Astrocyte (in vitro differentiated cells and primary cell): ENCODE measurements around the gene SMAD3. TPM values are rescaled to one million over a fixed set of nuclear protein-coding genes. Genes with fewer than 3 reads are reported as not detected.
A peak's percentile ranks its signal among the peaks of the same experiment; 100 is the strongest.
"Not testable (repeated sequence)": the region's sequence is repeated elsewhere in the genome, so short reads cannot be mapped to it uniquely, and the experiment has no call there.

ENCODE experiments used
- DNase-seq: peaks from one replicate; pipeline ENCODE4 v3.0.0-alpha.2; 2010; ENCODE audit warnings: low read depth
- FAIRE-seq: peaks from 2 replicates; lab custom pipeline; 2011; peaks lifted over from hg19 to GRCh38; lab: Jason Lieb, UNC
- H2AFZ ChIP-seq: 2 replicates; pipeline ENCODE4 v1.6.0; 2012; ENCODE audit warnings: low read depth, low read length, inconsistent platforms
- H3K27ac ChIP-seq: 2 replicates; pipeline ENCODE4 v1.5.1; 2011; ENCODE audit warnings: low read depth, low read length, inconsistent platforms
- H3K27me3 ChIP-seq: 2 replicates; pipeline ENCODE4 v1.6.0; 2011; ENCODE audit warnings: low read length, inconsistent platforms; ENCODE audit not compliant: insufficient read depth
- H3K36me3 ChIP-seq: 2 replicates; pipeline ENCODE4 v1.5.1; 2011; ENCODE audit warnings: low read length, inconsistent platforms; ENCODE audit not compliant: insufficient read depth
- H3K4me1 ChIP-seq: 2 replicates; pipeline ENCODE4 v1.5.1; 2011; ENCODE audit warnings: low read length, inconsistent platforms; ENCODE audit not compliant: insufficient read depth
- H3K4me2 ChIP-seq: 2 replicates; pipeline ENCODE4 v1.6.0; 2012; ENCODE audit warnings: low read length, inconsistent platforms
- H3K4me3 ChIP-seq: 2 replicates; pipeline ENCODE4 v1.5.1; 2011; ENCODE audit warnings: low read depth, mild to moderate bottlenecking, low read length, inconsistent platforms; ENCODE audit not compliant: insufficient read depth
- H3K79me2 ChIP-seq: 2 replicates; pipeline ENCODE4 v1.6.0; 2012; ENCODE audit warnings: mild to moderate bottlenecking, low read length, inconsistent platforms; ENCODE audit not compliant: insufficient read depth
- H3K9ac ChIP-seq: 2 replicates; pipeline ENCODE4 v1.6.0; 2012; ENCODE audit warnings: mild to moderate bottlenecking, low read length, inconsistent platforms
- H3K9me3 ChIP-seq: 2 replicates; pipeline ENCODE4 v1.5.1; 2012; ENCODE audit warnings: low read depth, mild to moderate bottlenecking, low read length, inconsistent platforms; ENCODE audit not compliant: insufficient read depth
- H4K20me1 ChIP-seq: 2 replicates; pipeline ENCODE4 v1.6.0; 2012; ENCODE audit warnings: low read length, inconsistent platforms; ENCODE audit not compliant: insufficient read depth
- H3K27ac Mint-ChIP-seq: one replicate; pipeline ENCODE4 v1.8.0; 2021; ENCODE audit warnings: mild to moderate bottlenecking, mixed read lengths; ENCODE audit not compliant: unreplicated experiment
- H3K27me3 Mint-ChIP-seq: one replicate; pipeline ENCODE4 v1.8.0; 2021; ENCODE audit warnings: low read depth, mixed read lengths; ENCODE audit not compliant: unreplicated experiment
- H3K36me3 Mint-ChIP-seq: one replicate; pipeline ENCODE4 v1.8.0; 2021; ENCODE audit warnings: low read depth, mixed read lengths; ENCODE audit not compliant: unreplicated experiment
- H3K4me1 Mint-ChIP-seq: one replicate; pipeline ENCODE4 v1.8.0; 2021; ENCODE audit warnings: low read depth, mixed read lengths; ENCODE audit not compliant: unreplicated experiment
- H3K4me3 Mint-ChIP-seq: one replicate; pipeline ENCODE4 v1.8.0; 2021; ENCODE audit warnings: mild to moderate bottlenecking, moderate library complexity, mixed read lengths; ENCODE audit not compliant: unreplicated experiment
- H3K9me3 Mint-ChIP-seq: one replicate; pipeline ENCODE4 v1.8.0; 2021; ENCODE audit warnings: mild to moderate bottlenecking, mixed read lengths; ENCODE audit not compliant: unreplicated experiment
- EZH2 ChIP-seq: IDR thresholded peaks from 2 replicates; pipeline ENCODE4 v1.6.1; 2012; ENCODE audit warnings: mild to moderate bottlenecking, low read length, inconsistent platforms; ENCODE audit not compliant: insufficient read depth
- total RNA-seq: library from RNA; stranded (reverse); gene quantifications from 2 replicates; pipeline ENCODE4 v1.2.1, GENCODE V29; 2021
- TF ChIP-seq, protein P1 (sequence below): IDR thresholded peaks from 2 replicates; pipeline ENCODE4 v1.5.1; 2011; ENCODE audit warnings: low read depth, mild to moderate bottlenecking, inconsistent platforms, low read length, moderate library complexity; ENCODE audit not compliant: insufficient read depth

The SMAD3 gene
- total RNA-seq, 1 donor from 2014 or later = 78.0 TPM

- FAIRE-seq (no peak), DNase-seq (no peak)
- H3K27me3 ChIP-seq = no peaks in the 10 kb centered on the region
- Mint-ChIP-seq H3K36me3 (peaks cover 13% of the 10 kb centered on the region), H3K4me1 (peaks cover 67% of the 10 kb centered on the region), H3K4me3 (no peak overlapping the region), H3K27ac (peak overlapping the region; percentile 63), H3K9me3 (peaks cover 2% of the 10 kb centered on the region), H3K27me3 (no peaks in the 10 kb centered on the region)
- no peak overlapping the region for H2AFZ ChIP-seq
- H3K4me2 ChIP-seq = peak overlapping the region; percentile 8
- peak overlapping the region; percentile 9 for H3K9ac ChIP-seq
- peaks cover 46% of the 10 kb centered on the region for H3K4me1 ChIP-seq
- TF ChIP-seq, protein P1, sequence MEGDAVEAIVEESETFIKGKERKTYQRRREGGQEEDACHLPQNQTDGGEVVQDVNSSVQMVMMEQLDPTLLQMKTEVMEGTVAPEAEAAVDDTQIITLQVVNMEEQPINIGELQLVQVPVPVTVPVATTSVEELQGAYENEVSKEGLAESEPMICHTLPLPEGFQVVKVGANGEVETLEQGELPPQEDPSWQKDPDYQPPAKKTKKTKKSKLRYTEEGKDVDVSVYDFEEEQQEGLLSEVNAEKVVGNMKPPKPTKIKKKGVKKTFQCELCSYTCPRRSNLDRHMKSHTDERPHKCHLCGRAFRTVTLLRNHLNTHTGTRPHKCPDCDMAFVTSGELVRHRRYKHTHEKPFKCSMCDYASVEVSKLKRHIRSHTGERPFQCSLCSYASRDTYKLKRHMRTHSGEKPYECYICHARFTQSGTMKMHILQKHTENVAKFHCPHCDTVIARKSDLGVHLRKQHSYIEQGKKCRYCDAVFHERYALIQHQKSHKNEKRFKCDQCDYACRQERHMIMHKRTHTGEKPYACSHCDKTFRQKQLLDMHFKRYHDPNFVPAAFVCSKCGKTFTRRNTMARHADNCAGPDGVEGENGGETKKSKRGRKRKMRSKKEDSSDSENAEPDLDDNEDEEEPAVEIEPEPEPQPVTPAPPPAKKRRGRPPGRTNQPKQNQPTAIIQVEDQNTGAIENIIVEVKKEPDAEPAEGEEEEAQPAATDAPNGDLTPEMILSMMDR = no peak
- no peak for TF ChIP-seq EZH2
- H3K79me2 ChIP-seq = peaks cover 98% of the 10 kb centered on the region
- peaks cover 74% of the 10 kb centered on the region for H4K20me1 ChIP-seq
- peak overlapping the region; percentile 28 for H3K27ac ChIP-seq
- peaks cover 15% of the 10 kb centered on the region for H3K36me3 ChIP-seq
- H3K9me3 ChIP-seq = no peaks in the 10 kb centered on the region
- no peak overlapping the region for H3K4me3 ChIP-seq
These were observed 9.5 kb downstream of the SMAD3 start for GRCh38 chr15:67074886-67075229.

DNA sequence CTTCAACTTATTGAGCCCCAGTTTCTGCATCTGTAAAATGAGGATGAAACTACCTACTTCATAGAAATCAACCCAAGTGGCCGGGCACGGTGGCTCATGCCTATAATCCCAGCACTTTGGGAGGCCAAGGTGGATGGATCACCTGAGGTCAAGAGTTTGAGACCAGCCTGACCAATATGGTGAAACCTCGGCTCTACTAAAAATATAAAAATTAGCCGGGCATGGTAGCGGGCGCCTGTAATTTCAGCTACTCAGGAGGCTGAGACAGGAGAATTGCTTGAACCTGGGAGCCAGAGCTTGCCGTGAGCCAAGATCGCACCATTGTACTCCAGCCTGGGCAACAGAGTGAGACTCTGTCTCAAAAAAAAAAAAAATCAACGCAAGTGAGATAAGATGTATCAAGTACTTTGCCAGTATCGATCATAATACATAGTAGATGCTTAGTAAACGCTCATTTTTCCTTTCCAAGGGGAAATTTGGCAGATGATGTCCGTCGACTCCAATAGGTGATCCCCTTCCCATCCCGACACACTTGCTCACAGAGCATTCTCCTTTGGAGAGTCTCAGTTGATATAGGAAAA is 10.2 kb downstream of the SMAD3 start:
- H3K36me3 ChIP-seq = peaks cover 12% of the 10 kb centered on the region
- Mint-ChIP-seq H3K4me1 (peaks cover 66% of the 10 kb centered on the region), H3K27ac (peak overlapping the region; percentile 22), H3K36me3 (peaks cover 17% of the 10 kb centered on the region)
- H3K4me1 ChIP-seq = peaks cover 54% of the 10 kb centered on the region
- peak overlapping the region; percentile 78 for H3K27ac ChIP-seq
- H3K9ac ChIP-seq = peak overlapping the region; percentile 46
- peaks cover 73% of the 10 kb centered on the region for H4K20me1 ChIP-seq
- not testable (repeated sequence) for FAIRE-seq, H3K27me3 Mint-ChIP-seq, H2AFZ ChIP-seq, H3K4me3 ChIP-seq, DNase-seq, H3K27me3 ChIP-seq, H3K9me3 ChIP-seq, H3K9me3 Mint-ChIP-seq, H3K4me3 Mint-ChIP-seq
- peaks cover 95% of the 10 kb centered on the region for H3K79me2 ChIP-seq
- peak overlapping the region; percentile 68 for H3K4me2 ChIP-seq

DNA sequence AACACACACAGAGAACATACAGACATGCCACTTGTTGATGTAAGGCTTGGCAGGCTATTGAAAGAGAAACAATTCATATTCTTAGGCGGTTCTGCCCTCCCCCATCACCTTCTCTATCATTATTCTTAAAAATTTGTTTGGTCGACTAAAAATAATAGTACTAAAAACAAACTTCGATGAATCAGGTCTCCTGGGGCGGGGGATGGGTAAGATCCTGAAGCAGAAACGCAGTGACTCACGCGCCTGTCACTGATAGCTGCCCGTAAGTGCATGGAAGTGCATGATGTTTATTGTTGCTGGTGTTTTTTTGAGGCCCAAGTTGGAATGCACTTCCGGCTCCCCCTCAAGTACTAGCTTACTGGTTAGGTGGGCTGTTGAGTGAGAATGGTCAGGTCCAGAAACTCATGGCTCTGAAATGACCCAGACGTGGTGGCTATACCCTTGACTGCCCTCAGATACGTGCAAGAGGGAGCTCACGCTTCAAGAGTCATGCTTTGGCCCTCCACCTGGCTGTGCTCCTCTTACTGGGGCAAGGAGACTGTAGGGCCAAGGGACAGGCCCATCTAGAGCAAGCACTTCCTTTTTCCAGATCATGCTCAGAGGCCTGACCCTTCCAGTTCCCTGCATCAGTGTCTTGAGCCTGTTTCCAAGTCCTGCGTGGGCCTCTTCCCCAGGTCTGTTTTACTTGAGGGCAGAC is 10.9 kb downstream of the SMAD3 start:
- H2AFZ ChIP-seq = no peak overlapping the region
- TF ChIP-seq EZH2 = no peak
- TF ChIP-seq, protein P1 = no peak
- H3K36me3 ChIP-seq = peaks cover 7% of the 10 kb centered on the region
- DNase-seq (peak; percentile 84), FAIRE-seq (no peak)
- peaks cover 66% of the 10 kb centered on the region for H3K4me1 Mint-ChIP-seq
- peaks cover 73% of the 10 kb centered on the region for H4K20me1 ChIP-seq
- H3K9me3 ChIP-seq = no peaks in the 10 kb centered on the region
- H3K4me2 ChIP-seq = peak overlapping the region; percentile 68
- peaks cover 2% of the 10 kb centered on the region for H3K9me3 Mint-ChIP-seq
- H3K9ac ChIP-seq = peak overlapping the region; percentile 46
- H3K79me2 ChIP-seq = peaks cover 92% of the 10 kb centered on the region
- H3K36me3 Mint-ChIP-seq = peaks cover 18% of the 10 kb centered on the region
- peak overlapping the region; percentile 22 for H3K27ac Mint-ChIP-seq
- no peaks in the 10 kb centered on the region for H3K27me3 Mint-ChIP-seq
- peak overlapping the region; percentile 78 for H3K27ac ChIP-seq
- peak overlapping the region; percentile 18 for H3K4me3 ChIP-seq
- peaks cover 55% of the 10 kb centered on the region for H3K4me1 ChIP-seq
- no peaks in the 10 kb centered on the region for H3K27me3 ChIP-seq
- H3K4me3 Mint-ChIP-seq = no peak overlapping the region
